Right ventricle myocardium inferior (tissue), 1 donor: ENCODE results near the gene STIM1. TPM values are rescaled to one million over a fixed set of nuclear protein-coding genes. Genes with fewer than 3 reads are reported as not detected.
A peak's percentile ranks its signal among the peaks of the same experiment; 100 is the strongest.
"Not testable (repeated sequence)": the region's sequence is repeated elsewhere in the genome, so short reads cannot be mapped to it uniquely, and the experiment has no call there.

Source experiments
- ATAC-seq: fragments of 200-7000 bp; cut with Tn5 transposase; one replicate; pipeline ENCODE4 v1.9.1; 2020; ENCODE audit warnings: mild to moderate bottlenecking, moderate library complexity
- DNase-seq: peaks from one replicate; pipeline ENCODE4 v3.0.0; 2021; ENCODE audit errors: missing footprints
- intact Hi-C: fragments of 100-400 bp; cut with DNase I; formaldehyde crosslinking; loops from one replicate; pipeline ENCODE4 v1.11.0; 2022
- total RNA-seq: library from RNA; stranded (reverse); fragmentation: NEBNext Ultra II Directional; extraction: Animal tissue kit (Norgen Biotek cat#: 25700); gene quantifications from one replicate; pipeline ENCODE4 v1.2.1, GENCODE V29; 2021
- donor health status: DM: no; HTN: yes; CAD: no; lungs with severe emphysema.

Gene STIM1
- total RNA-seq, 1 donor from 2014 or later = 28.9 TPM

- DNase-seq = no peak
- ATAC-seq = no peak
- intact Hi-C loops = no loop called here
These were observed 10.2 kb upstream of the STIM1 start for GRCh38 chr11:3845246-3845645.

GRCh38 chr11:3845670-3846069 lies 9.8 kb upstream of the STIM1 start:
- no peak for DNase-seq
- ATAC-seq = no peak
- intact Hi-C loops = no loop called here

GRCh38 chr11:3849297-3849874 lies 6.1 kb upstream of the STIM1 start:
- intact Hi-C loops = no loop called here
- peak; percentile 35 for ATAC-seq
- DNase-seq = no peak

GRCh38 chr11:3853545-3853842 lies 2.0 kb upstream of the STIM1 start:
- intact Hi-C loops = loop anchor here (1.0 kb wide), 1 partner anchor 241 kb away; the partner anchor contains the start of gene RRM1
- ATAC-seq = no peak
- no peak for DNase-seq

GRCh38 chr11:3853899-3854659 lies 1.4 kb upstream of the STIM1 start:
- DNase-seq = no peak
- ATAC-seq = no peak
- intact Hi-C loops = loop anchor here (1.0 kb wide), 1 partner anchor 240 kb away; the partner anchor contains the start of gene RRM1

DNA sequence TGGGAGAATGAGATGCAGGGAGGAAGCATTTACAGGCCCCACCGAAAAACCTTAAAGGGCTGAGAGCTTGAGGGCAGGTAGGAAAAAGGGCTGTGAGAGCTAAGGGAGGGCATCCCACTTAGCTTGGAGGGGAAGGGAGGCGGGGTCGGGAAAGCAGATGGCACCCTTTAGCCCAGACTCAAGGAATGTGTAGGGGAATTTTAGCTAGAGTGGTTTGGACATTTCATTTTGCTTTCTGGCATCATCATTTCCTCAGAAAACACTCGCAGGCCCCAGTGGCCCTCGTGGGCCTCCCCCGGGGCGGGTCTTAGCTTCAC lies 846 bp upstream of the STIM1 start:
- DNase-seq (no peak), ATAC-seq (no peak)
- intact Hi-C loops = no loop called here

DNA sequence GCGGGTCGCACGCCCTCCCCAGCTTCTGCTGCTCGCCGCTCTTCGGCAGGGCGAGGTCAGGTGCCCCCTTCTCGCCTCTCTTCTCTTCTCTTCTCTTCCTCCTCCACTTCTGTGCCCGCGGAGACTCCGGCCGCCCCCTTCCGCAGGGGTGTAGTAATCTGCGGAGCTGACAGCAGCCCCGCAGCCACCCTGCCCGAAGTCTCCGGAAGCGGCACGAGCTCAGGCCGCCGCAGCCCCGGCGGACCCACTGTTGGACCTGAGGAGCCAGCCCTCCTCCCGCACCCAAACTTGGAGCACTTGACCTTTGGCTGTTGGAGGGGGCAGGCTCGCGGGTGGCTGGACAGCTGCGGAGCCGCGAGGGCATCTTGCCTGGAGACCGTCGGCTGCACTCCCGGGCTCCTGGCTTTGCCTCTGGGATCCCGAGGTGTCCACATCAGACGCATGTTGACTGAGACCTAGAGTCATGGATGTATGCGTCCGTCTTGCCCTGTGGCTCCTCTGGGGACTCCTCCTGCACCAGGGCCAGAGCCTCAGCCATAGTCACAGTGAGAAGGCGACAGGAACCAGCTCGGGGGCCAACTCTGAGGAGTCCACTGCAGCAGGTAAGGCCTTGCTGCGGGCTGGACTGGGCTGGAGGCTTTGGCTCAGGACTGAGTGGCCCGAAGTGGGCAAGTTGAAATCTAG lies 486 bp downstream of the STIM1 start:
- DNase-seq (peak; percentile 88), ATAC-seq (peak; percentile 4)
- intact Hi-C loops = loop anchor here (1.0 to 5.0 kb wide), 2 partner anchors 131 to 216 kb away; no protein-coding TSS in a partner anchor

DNA sequence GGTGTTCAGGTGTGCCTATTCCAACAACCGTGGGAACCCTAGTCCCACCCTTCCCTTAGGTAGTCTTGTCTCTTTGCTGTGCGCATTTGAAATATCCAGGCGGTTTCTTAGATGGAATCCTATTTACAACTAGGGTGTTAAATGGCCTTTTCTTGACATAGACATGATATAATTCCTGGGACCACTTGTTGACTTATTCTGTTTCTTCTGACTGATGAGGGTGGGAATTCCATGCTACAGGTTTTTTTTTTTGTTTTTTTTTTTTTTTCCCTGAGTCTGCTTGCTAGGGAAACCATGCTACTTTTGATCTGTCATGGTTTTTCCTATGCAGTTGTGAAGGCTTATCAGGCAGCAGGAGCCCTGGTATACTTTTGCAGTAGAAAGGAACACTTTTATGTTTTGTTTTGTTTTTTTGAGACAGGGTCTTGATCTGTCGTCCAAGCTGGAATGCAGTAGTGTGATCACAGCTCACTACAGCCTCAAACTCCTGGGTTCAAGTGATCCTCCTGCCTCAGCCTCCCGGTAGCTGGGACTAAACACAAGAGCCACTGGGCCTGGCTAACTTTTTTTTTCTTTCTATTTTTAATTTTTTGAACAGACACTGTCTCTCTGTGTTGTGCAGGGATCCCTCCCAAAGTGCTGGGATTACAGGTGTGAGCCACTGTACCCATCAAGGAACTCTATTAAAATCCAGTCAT lies 1.5 kb downstream of the STIM1 start:
- ATAC-seq = no peak
- no peak for DNase-seq
- intact Hi-C loops = loop anchor here (5.0 kb wide), 1 partner anchor 130 kb away; no protein-coding TSS in a partner anchor

GRCh38 chr11:3857628-3858027 lies 2.2 kb downstream of the STIM1 start:
- DNase-seq (no peak), ATAC-seq (no peak)
- intact Hi-C loops = loop anchor here (5.0 kb wide), 1 partner anchor 130 kb away; no protein-coding TSS in a partner anchor

DNA sequence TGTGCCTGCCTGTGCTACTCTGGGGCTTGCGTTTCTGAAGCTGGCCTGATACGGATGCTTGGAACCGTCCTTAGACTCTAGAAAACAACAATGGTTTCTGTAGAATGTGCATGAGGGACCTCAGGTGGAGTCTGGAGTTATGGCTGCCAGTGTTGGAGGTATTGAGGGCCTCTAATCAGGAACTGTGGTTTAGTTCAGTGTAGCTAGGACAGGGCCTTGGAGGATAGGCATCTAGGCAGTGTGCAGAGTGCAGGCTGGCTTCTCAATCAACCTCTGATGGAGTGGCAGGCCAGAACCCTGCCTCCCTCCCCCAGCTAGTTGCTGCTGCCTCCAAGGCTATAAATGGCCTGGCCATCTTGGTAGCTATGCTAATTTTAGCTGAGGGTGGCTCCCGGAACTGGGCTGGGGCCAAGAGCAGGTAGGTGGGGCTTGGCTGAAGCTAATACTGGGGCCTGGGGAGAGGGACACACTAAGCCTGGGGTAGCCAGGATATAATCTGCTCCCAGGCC lies 4.0 kb downstream of the STIM1 start:
- ATAC-seq (peak; percentile 40), DNase-seq (peak; percentile 78)
- intact Hi-C loops = loop anchor here (5.0 kb wide), 1 partner anchor 128 kb away; no protein-coding TSS in a partner anchor

GRCh38 chr11:3860375-3860774 lies 4.9 kb downstream of the STIM1 start:
- intact Hi-C loops = no loop called here
- DNase-seq = no peak
- ATAC-seq = no peak

DNA sequence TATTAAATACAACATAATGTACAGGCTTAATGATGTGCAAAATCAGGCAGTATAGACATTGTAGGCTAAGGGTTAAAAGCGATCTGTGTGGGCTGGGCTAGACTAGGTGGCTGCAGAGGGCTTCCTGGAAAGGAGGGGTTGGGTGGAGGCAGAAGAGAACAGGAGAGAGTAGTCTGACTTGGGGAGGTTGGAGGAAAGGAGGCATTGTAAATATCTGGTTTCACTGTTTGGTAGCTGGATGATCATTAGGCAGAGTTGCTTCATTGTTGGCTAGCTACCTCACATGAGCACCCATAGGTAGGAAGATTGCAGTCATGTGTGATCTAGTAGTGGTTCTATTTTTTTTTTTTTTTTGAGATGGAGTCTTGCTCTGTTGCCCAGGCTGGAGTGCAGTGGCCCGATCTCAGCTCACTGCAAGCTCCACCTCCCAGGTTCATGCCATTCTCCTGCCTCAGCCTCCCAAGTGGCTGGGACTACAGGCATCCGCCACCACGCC lies 5.5 kb downstream of the STIM1 start:
- intact Hi-C loops, DNase-seq, ATAC-seq: not testable (repeated sequence)

DNA sequence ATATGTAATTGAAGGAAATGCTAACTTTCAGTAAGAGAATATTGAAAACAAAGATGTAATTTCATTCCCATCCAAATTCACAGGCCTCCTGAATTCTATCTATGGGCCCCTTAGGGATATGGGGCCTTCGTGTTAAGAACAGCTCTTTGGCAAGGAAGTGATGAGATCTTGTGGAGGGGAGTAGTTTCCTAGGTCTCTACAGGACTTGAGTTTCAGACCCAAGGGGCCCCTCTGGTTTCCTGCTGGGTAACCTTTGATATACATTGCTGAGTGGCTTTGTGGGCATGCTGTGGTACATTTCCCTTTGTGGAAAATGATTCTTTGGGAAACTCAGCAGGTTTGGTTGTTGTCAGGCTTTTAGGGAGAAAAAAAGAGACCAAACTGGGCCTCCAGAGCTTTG lies 6.2 kb downstream of the STIM1 start:
- no peak for ATAC-seq
- intact Hi-C loops = no loop called here
- no peak for DNase-seq

- ATAC-seq (no peak), DNase-seq (no peak)
- intact Hi-C loops = loop anchor here (5.0 kb wide), 1 partner anchor 82 kb away; no protein-coding TSS in a partner anchor
These were observed 10.1 kb downstream of the STIM1 start for GRCh38 chr11:3865388-3866193.

DNA sequence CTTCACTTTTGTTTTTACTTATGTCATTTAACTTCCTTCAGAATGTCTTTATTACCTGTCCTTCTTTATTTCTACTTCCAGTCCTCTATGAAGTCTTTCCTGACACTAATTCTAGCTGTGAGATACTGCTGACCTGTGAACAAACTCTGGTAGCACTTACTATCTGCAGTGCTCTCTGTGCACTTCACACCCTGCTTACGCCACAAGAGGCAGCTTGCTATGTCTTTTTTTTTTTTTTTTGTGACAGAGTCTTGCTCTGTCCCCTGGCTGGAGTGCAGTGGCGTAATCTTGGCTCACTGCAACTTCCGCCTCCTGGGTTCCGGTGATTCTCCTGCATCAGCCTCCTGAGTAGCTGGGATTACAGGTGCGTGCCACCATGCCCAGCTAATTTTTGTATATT lies 10.7 kb downstream of the STIM1 start:
- peak; percentile 71 for ATAC-seq
- no peak for DNase-seq
- intact Hi-C loops = loop anchor here (5.0 kb wide), 1 partner anchor 81 kb away; no protein-coding TSS in a partner anchor

GRCh38 chr11:3866836-3867208 lies 11.4 kb downstream of the STIM1 start:
- DNase-seq (no peak), ATAC-seq (no peak)
- intact Hi-C loops = loop anchor here (5.0 kb wide), 1 partner anchor 80 kb away; no protein-coding TSS in a partner anchor

- ATAC-seq (peak; percentile 93), DNase-seq (no peak)
- intact Hi-C loops = loop anchor here (5.0 kb wide), 1 partner anchor 80 kb away; no protein-coding TSS in a partner anchor
These were observed 12.0 kb downstream of the STIM1 start for GRCh38 chr11:3867209-3868091.
